PC-3 (cell line): ENCODE results near the gene TUBGCP6.

Source experiments
- EZH2 ChIP-seq: fragments of 300-600 bp; sonication (generic); IDR thresholded peaks from one replicate; pipeline ENCODE4 v1.6.1; 2017; ENCODE audit warnings: antibody characterized with exemption, mild to moderate bottlenecking, low read length; ENCODE audit not compliant: unreplicated experiment
- TF ChIP-seq, protein P1 (sequence below): fragments of 300-600 bp; sonication (generic); conservative IDR thresholded peaks from 2 replicates; pipeline ENCODE4 v1.5.1; 2017; ENCODE audit warnings: antibody characterized with exemption, low read depth, mild to moderate bottlenecking, low read length

GRCh38 chr22:50280022-50280707, 35.3 kb upstream of the TUBGCP6 start:
- TF ChIP-seq, protein P1, sequence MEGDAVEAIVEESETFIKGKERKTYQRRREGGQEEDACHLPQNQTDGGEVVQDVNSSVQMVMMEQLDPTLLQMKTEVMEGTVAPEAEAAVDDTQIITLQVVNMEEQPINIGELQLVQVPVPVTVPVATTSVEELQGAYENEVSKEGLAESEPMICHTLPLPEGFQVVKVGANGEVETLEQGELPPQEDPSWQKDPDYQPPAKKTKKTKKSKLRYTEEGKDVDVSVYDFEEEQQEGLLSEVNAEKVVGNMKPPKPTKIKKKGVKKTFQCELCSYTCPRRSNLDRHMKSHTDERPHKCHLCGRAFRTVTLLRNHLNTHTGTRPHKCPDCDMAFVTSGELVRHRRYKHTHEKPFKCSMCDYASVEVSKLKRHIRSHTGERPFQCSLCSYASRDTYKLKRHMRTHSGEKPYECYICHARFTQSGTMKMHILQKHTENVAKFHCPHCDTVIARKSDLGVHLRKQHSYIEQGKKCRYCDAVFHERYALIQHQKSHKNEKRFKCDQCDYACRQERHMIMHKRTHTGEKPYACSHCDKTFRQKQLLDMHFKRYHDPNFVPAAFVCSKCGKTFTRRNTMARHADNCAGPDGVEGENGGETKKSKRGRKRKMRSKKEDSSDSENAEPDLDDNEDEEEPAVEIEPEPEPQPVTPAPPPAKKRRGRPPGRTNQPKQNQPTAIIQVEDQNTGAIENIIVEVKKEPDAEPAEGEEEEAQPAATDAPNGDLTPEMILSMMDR, result no peak
- no peak for TF ChIP-seq EZH2
